IMR-90 (cell line): ENCODE measurements around the gene METAP2. TPM values are rescaled to one million over a fixed set of nuclear protein-coding genes. Genes with fewer than 3 reads are reported as not detected.

Source experiments
- ATAC-seq: fragments of 200-7000 bp; cut with Tn5 transposase; 2 replicates; pipeline ENCODE4 v1.9.1; 2020; ENCODE audit warnings: low read depth, mild to moderate bottlenecking, moderate library complexity
- BruUV-seq: library from RNA; stranded (reverse); fragments of 400-500 nt; replicated peaks from 2 replicates; lab custom pipeline; 2021; lab: Mats Ljungman, UMichigan
- CTCF ChIA-PET: fragments of 300-600 bp; formaldehyde crosslinking; extraction: SDS; loops from one replicate; lab custom pipeline; 2021; ENCODE audit warnings: antibody characterized with exemption; lab: Yijun Ruan, JAX
- POLR2A ChIA-PET: fragments of 300-600 bp; sonication (Branson Sonifier 250); formaldehyde crosslinking; loops from one replicate; lab custom pipeline; 2022; ENCODE audit warnings: antibody characterized with exemption; ENCODE audit not compliant: unreplicated experiment; lab: Charles Lee
- DNase-seq: peaks from one replicate; pipeline ENCODE4 v3.0.0; 2013
- H2AFZ ChIP-seq: replicated peaks from 2 replicates; pipeline ENCODE3; 2013; ENCODE audit warnings: low read length, mild to moderate bottlenecking; ENCODE audit not compliant: poor library complexity
- H2AK5ac ChIP-seq: 2 replicates; pipeline ENCODE4 v1.6.1; 2013; ENCODE audit warnings: low read depth, low read length, inconsistent platforms
- H2AK9ac ChIP-seq: replicated peaks from 2 replicates; pipeline ENCODE3; 2013; ENCODE audit warnings: mild to moderate bottlenecking, low read depth, low read length, moderate library complexity; ENCODE audit not compliant: poor library complexity
- H2BK120ac ChIP-seq: 2 replicates; pipeline ENCODE4 v1.6.1; 2013; ENCODE audit warnings: low read depth, low read length, inconsistent platforms
- H2BK15ac ChIP-seq: 3 replicates; pipeline ENCODE4 v1.6.1; 2013; ENCODE audit warnings: low read depth, low read length, inconsistent platforms
- H2BK20ac ChIP-seq: 2 replicates; pipeline ENCODE4 v1.6.1; 2013; ENCODE audit warnings: low read depth, mild to moderate bottlenecking, inconsistent platforms, low read length, moderate library complexity
- H2BK5ac ChIP-seq: 2 replicates; pipeline ENCODE4 v1.6.1; 2013; ENCODE audit warnings: mild to moderate bottlenecking, low read depth, low read length, inconsistent platforms; ENCODE audit not compliant: poor library complexity, severe bottlenecking
- H3K14ac ChIP-seq: replicated peaks from 2 replicates; pipeline ENCODE4 v1.6.1; 2013; ENCODE audit warnings: low read depth, low read length, inconsistent platforms
- H3K18ac ChIP-seq: 2 replicates; pipeline ENCODE4 v1.6.1; 2013; ENCODE audit warnings: low read depth, low read length, control low read depth
- H3K23ac ChIP-seq: 2 replicates; pipeline ENCODE4 v1.6.1; 2013; ENCODE audit warnings: low read depth, low read length, inconsistent platforms
- H3K27ac ChIP-seq: 2 replicates; pipeline ENCODE4 v1.5.1; 2013; ENCODE audit warnings: mild to moderate bottlenecking, control low read depth, low read length; ENCODE audit not compliant: insufficient read depth
- H3K27me3 ChIP-seq: 2 replicates; pipeline ENCODE4 v1.6.1; 2013; ENCODE audit warnings: low read length; ENCODE audit not compliant: control insufficient read depth, insufficient read depth
- H3K36me3 ChIP-seq: 2 replicates; pipeline ENCODE4 v1.6.1; 2013; ENCODE audit warnings: low read length, mixed read lengths; ENCODE audit not compliant: control insufficient read depth, insufficient read depth
- H3K4ac ChIP-seq: 2 replicates; pipeline ENCODE4 v1.6.1; 2013; ENCODE audit warnings: low read depth, low read length, inconsistent platforms
- H3K4me1 ChIP-seq: 2 replicates; pipeline ENCODE4 v1.6.1; 2013; ENCODE audit warnings: low read length, mixed read lengths; ENCODE audit not compliant: control insufficient read depth, insufficient read depth
- H3K4me2 ChIP-seq: 2 replicates; pipeline ENCODE4 v1.6.1; 2013; ENCODE audit warnings: low read depth, mild to moderate bottlenecking, control low read depth, low read length, moderate library complexity
- H3K4me3 ChIP-seq: 2 replicates; pipeline ENCODE4 v1.5.1; 2013; ENCODE audit warnings: low read depth, mild to moderate bottlenecking, control low read depth, low read length, moderate library complexity; ENCODE audit not compliant: insufficient read depth
- H3K56ac ChIP-seq: 2 replicates; pipeline ENCODE4 v1.6.1; 2013; ENCODE audit warnings: low read length, inconsistent platforms; ENCODE audit not compliant: insufficient read depth; ENCODE audit errors: extremely low read depth
- H3K79me1 ChIP-seq, 2 experiments: 2 replicates each; pipeline ENCODE4 v1.6.1; 2013; ENCODE audit warnings: low read length in 2 of 2, inconsistent platforms in 1 of 2, low read depth in 1 of 2
- H3K9ac ChIP-seq: 2 replicates; pipeline ENCODE4 v1.6.1; 2013; ENCODE audit warnings: low read depth, low read length, control low read depth
- H3K9me1 ChIP-seq: 2 replicates; pipeline ENCODE4 v1.6.1; 2013; ENCODE audit warnings: low read length, inconsistent platforms; ENCODE audit not compliant: insufficient read depth
- H3K9me3 ChIP-seq: 2 replicates; pipeline ENCODE4 v1.6.1; 2013; ENCODE audit warnings: low read length; ENCODE audit not compliant: control insufficient read depth, insufficient read depth
- H4K20me1 ChIP-seq: 2 replicates; pipeline ENCODE4 v1.6.1; 2013; ENCODE audit warnings: low read length, inconsistent platforms; ENCODE audit not compliant: insufficient read depth
- H4K5ac ChIP-seq: 2 replicates; pipeline ENCODE4 v1.6.1; 2013; ENCODE audit warnings: mild to moderate bottlenecking, low read depth, low read length, control low read depth
- H4K8ac ChIP-seq, 2 experiments: 2 replicates each; pipeline ENCODE4 v1.6.1; 2013; ENCODE audit warnings: low read depth in 2 of 2, low read length in 2 of 2, control low read depth in 1 of 2, inconsistent platforms in 1 of 2
- H4K91ac ChIP-seq: 2 replicates; pipeline ENCODE4 v1.6.1; 2013; ENCODE audit warnings: low read depth, low read length, inconsistent platforms; ENCODE audit not compliant: insufficient read depth
- BHLHE40 ChIP-seq: fragments of 150-350 bp; IDR thresholded peaks from 2 replicates; pipeline ENCODE4 v1.6.1; 2016; ENCODE audit warnings: mild to moderate bottlenecking, low read depth, low read length
- CTCF ChIP-seq: conservative IDR thresholded peaks from 2 replicates; pipeline ENCODE4 v1.5.1; 2012; ENCODE audit warnings: mild to moderate bottlenecking, low read depth, low read length, improper control_type of control experiment
- MXI1 ChIP-seq: IDR thresholded peaks from 2 replicates; pipeline ENCODE4 v1.6.1; 2012; ENCODE audit warnings: low read depth, mild to moderate bottlenecking, low read length, moderate library complexity, borderline replicate concordance
- RAD21 ChIP-seq: IDR thresholded peaks from 2 replicates; pipeline ENCODE4 v1.6.1; 2012; ENCODE audit warnings: low read length, improper control_type of control experiment
- RFX5 ChIP-seq: IDR thresholded peaks from 2 replicates; pipeline ENCODE4 v1.8.0; 2012; ENCODE audit warnings: low read depth, mild to moderate bottlenecking, low read length, moderate library complexity
- SMC3 ChIP-seq: fragments of 150-350 bp; IDR thresholded peaks from 2 replicates; pipeline ENCODE4 v1.6.1; 2016; ENCODE audit warnings: low read depth, mild to moderate bottlenecking, antibody characterized with exemption, low read length, moderate library complexity
- USF2 ChIP-seq: fragments of 150-350 bp; IDR thresholded peaks from 2 replicates; pipeline ENCODE4 v1.6.1; 2017; ENCODE audit warnings: mild to moderate bottlenecking, antibody characterized with exemption, low read length, low read depth
- WGBS, 2 experiments: methylation state at CpG; one replicate each; pipeline versions ENCODE4 v1.1.5 to v1.1.7; 2013; ENCODE audit warnings: missing lambda C conversion rate in 2 of 2; ENCODE audit not compliant: insufficient read length in 1 of 2; ENCODE audit errors: extremely low coverage in 2 of 2; 5-methylcytosine and 5-hydroxymethylcytosine counted together
- dilution Hi-C: fragments of 300-500 bp; cut with HindIII; formaldehyde crosslinking; loops from one replicate; pipeline ENCODE4 v1.14.3; 2018; ENCODE audit warnings: low sequenced_read_pairs; ENCODE audit not compliant: unreplicated experiment
- in situ Hi-C: fragments of 300-500 bp; cut with MboI; formaldehyde crosslinking; loops from 3 replicates; pipeline ENCODE4 v1.14.3; 2019; ENCODE audit warnings: low sequenced_read_pairs, inconsistent platforms, mixed read lengths
- intact Hi-C: fragments of 100-400 bp; cut with micrococcal nuclease; formaldehyde crosslinking; loops from 2 replicates; pipeline ENCODE4 v1.10.0; 2022
- polyA plus RNA-seq, 3 experiments: library from polyadenylated mRNA; depleted of rRNA; stranded (reverse); fragments of >200 nt; gene quantifications; 2 replicates each; pipeline ENCODE4 v1.2.3, GENCODE V29; 2012; ENCODE audit warnings: low replicate concordance in 1 of 3
- total RNA-seq: library from RNA; depleted of rRNA; stranded (reverse); fragments of >200 nt; gene quantifications from 2 replicates; pipeline ENCODE4 v1.2.3, GENCODE V29; 2012

Gene METAP2
- total and polyA plus RNA-seq, 2 of the 4 experiments (the other 2 are of a cell fraction): 62.5 to 72.9 TPM

- Histone ChIP-seq H4K8ac (no peak overlapping the region), H3K14ac (no peak overlapping the region), H3K79me1 (peaks cover 4 to 9% of the 10 kb centered on the region in 2 experiments; a peak in 3 of 4 replicates), H3K9me1 (no peaks in the 10 kb centered on the region; the same call in 1 of the 2 replicates), H3K36me3 (peaks cover 34% of the 10 kb centered on the region), H3K4me3 (no peak overlapping the region), H3K4me1 (no peaks in the 10 kb centered on the region), H2AFZ (no peak overlapping the region), H2BK20ac (no peak overlapping the region), H2AK9ac (no peak overlapping the region), H3K4me2 (no peak overlapping the region), H3K27me3 (no peaks in the 10 kb centered on the region), H4K20me1 (no peaks in the 10 kb centered on the region), H4K91ac (no peak overlapping the region), H3K9ac (no peak overlapping the region), H2BK5ac (no peak overlapping the region), H3K18ac (no peak overlapping the region), H3K9me3 (no peaks in the 10 kb centered on the region), H4K5ac (no peak overlapping the region), H3K56ac (no peak overlapping the region), H3K4ac (no peak overlapping the region), H3K23ac (no peak overlapping the region), H3K27ac (no peak overlapping the region), H2BK15ac (no peak overlapping the region), H2AK5ac (no peak overlapping the region), H2BK120ac (no peak overlapping the region)
- no TSS peak for BruUV-seq
- ATAC-seq: no peak
- intact Hi-C loops: no loop called here
- no peak for DNase-seq
- no CpG with 5 or more reads among the region's 3 CpGs for WGBS, 2 experiments
- POLR2A ChIA-PET: no interaction called here
- dilution Hi-C loops: no loop called here
- TF ChIP-seq USF2 (no peak), CTCF (no peak), MXI1 (no peak), RAD21 (no peak), BHLHE40 (no peak), RFX5 (no peak), SMC3 (no peak)
- CTCF ChIA-PET: interaction anchor here (0.6 kb wide), 1 partner anchor 178 kb away, joined by 3 read pairs; no protein-coding TSS in a partner anchor
- in situ Hi-C loops: no loop called here
These were observed 41.2 kb downstream of the METAP2 start for GRCh38 chr12:95515197-95515596.
